ENCODE data around the gene TSPAN18.

- no peak for TF ChIP-seq CTCF (conservative IDR thresholded peaks at IDR 0.05; ENCODE audit: low read depth in 2 of 2)
- TF ChIP-seq REST (IDR thresholded peaks at IDR 0.05; ENCODE audit: unreplicated experiment): no peak
- TF ChIP-seq EZH2phosphoT487 (IDR thresholded peaks at IDR 0.05; ENCODE audit: unreplicated experiment): no peak
- TF ChIP-seq EZH2 (IDR thresholded peaks at IDR 0.05; ENCODE audit: low read depth, unreplicated experiment): no peak
- no peak for TF ChIP-seq POLR2AphosphoS5 (IDR thresholded peaks at IDR 0.05; ENCODE audit: low read depth)
- no peak for TF ChIP-seq JUNB (IDR thresholded peaks at IDR 0.05; ENCODE audit: unreplicated experiment)
- no peak for TF ChIP-seq ZNF462 (CRISPR knock-in tag; IDR thresholded peaks at IDR 0.05)
- no peak for TF ChIP-seq NANOG (IDR thresholded peaks at IDR 0.05; ENCODE audit: borderline replicate concordance)
- TF ChIP-seq CREB1 (CRISPR knock-in tag; IDR thresholded peaks at IDR 0.05; ENCODE audit: low read depth): no peak
- TF ChIP-seq ETS1 (IDR thresholded peaks at IDR 0.05): no peak
- no peak for TF ChIP-seq STAT1 (IDR thresholded peaks at IDR 0.05; ENCODE audit: unreplicated experiment)
- no peak for TF ChIP-seq ZNF114 (CRISPR knock-in tag; IDR thresholded peaks at IDR 0.05)
Observed at GRCh38 chr11:44692460-44692859, 34.3 kb upstream of the TSPAN18 start.

Data from GM23338 (cell line).